ENCODE results near the gene MRPL39. TPM values are rescaled to one million over a fixed set of nuclear protein-coding genes. Genes with fewer than 3 reads are reported as not detected.

Gene MRPL39
- total RNA-seq, 1 donor from 2014 or later = 49.9 TPM

GRCh38 chr21:25583370-25584130, 23.7 kb downstream of the MRPL39 start:
- Histone ChIP-seq H3K36me3 (peaks cover 44% of the 10 kb centered on the region), H3K4me3 (no peak overlapping the region), H3K4me1 (no peaks in the 10 kb centered on the region), H3K9me3 (replicated peaks) (no peaks in the 10 kb centered on the region), H3K27ac (replicated peaks) (no peak overlapping the region), H3K27me3 (ENCODE audit: low read depth) (no peaks in the 10 kb centered on the region)
- no peak for DNase-seq
- TF ChIP-seq, protein P1, sequence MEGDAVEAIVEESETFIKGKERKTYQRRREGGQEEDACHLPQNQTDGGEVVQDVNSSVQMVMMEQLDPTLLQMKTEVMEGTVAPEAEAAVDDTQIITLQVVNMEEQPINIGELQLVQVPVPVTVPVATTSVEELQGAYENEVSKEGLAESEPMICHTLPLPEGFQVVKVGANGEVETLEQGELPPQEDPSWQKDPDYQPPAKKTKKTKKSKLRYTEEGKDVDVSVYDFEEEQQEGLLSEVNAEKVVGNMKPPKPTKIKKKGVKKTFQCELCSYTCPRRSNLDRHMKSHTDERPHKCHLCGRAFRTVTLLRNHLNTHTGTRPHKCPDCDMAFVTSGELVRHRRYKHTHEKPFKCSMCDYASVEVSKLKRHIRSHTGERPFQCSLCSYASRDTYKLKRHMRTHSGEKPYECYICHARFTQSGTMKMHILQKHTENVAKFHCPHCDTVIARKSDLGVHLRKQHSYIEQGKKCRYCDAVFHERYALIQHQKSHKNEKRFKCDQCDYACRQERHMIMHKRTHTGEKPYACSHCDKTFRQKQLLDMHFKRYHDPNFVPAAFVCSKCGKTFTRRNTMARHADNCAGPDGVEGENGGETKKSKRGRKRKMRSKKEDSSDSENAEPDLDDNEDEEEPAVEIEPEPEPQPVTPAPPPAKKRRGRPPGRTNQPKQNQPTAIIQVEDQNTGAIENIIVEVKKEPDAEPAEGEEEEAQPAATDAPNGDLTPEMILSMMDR (IDR thresholded peaks at IDR 0.05; ENCODE audit: borderline replicate concordance) = no peak
- intact Hi-C loops (cut with micrococcal nuclease) = no loop called here

GRCh38 chr21:25582888-25583287, 24.4 kb downstream of the MRPL39 start:
- H3K4me3 ChIP-seq = no peak overlapping the region
- intact Hi-C loops (cut with micrococcal nuclease) = no loop called here
- H3K27ac ChIP-seq (replicated peaks) = no peak overlapping the region
- DNase-seq = no peak
- H3K36me3 ChIP-seq = peaks cover 44% of the 10 kb centered on the region
- no peaks in the 10 kb centered on the region for H3K9me3 ChIP-seq (replicated peaks)
- H3K27me3 ChIP-seq (ENCODE audit: low read depth) = no peaks in the 10 kb centered on the region
- TF ChIP-seq, protein P1 (IDR thresholded peaks at IDR 0.05; ENCODE audit: borderline replicate concordance) = no peak
- no peaks in the 10 kb centered on the region for H3K4me1 ChIP-seq

DNA sequence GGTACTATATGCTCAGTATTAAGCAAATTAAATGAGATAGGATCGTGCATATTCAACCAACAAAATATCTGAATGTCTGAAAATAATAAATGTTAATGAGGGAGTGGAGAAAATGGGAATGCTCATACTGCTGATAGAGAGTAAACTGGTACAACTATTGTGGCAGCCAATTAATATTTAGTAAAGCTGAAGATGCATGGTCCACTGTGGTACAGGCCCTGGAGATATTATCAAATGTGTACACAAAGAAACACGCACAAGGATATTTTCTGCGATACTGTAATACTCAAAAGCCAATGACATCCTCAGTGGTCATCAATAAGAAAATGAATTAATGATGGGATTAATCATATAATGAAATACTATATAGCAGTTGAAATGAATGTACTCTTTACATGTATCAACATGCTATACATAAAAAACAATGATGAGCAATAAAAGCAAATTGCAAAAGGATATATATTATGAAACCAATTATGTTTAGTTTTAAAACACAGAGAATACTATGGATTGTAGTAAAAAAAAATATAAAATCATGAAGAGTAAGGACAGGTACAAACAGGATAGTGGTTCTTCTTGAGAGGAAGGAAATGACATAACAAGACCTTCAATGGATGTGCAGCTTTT, 25.0 kb downstream of the MRPL39 start:
- intact Hi-C loops (cut with micrococcal nuclease) = no loop called here
- peaks cover 44% of the 10 kb centered on the region for H3K36me3 ChIP-seq

GRCh38 chr21:25581582-25581981, 25.7 kb downstream of the MRPL39 start:
- TF ChIP-seq, protein P1 (IDR thresholded peaks at IDR 0.05; ENCODE audit: borderline replicate concordance) = no peak
- H3K36me3 ChIP-seq = peaks cover 45% of the 10 kb centered on the region
- no peak overlapping the region for H3K27ac ChIP-seq (replicated peaks)

More for the DNA sequence above, 25.0 kb downstream of the MRPL39 start:
- Histone ChIP-seq H3K27me3 (ENCODE audit: low read depth) (no peaks in the 10 kb centered on the region), H3K4me3 (no peak overlapping the region), H3K4me1 (no peaks in the 10 kb centered on the region), H3K27ac (replicated peaks) (no peak overlapping the region), H3K9me3 (replicated peaks) (no peaks in the 10 kb centered on the region)
- DNase-seq = no peak
- TF ChIP-seq, protein P1 (IDR thresholded peaks at IDR 0.05; ENCODE audit: borderline replicate concordance) = no peak

DNA sequence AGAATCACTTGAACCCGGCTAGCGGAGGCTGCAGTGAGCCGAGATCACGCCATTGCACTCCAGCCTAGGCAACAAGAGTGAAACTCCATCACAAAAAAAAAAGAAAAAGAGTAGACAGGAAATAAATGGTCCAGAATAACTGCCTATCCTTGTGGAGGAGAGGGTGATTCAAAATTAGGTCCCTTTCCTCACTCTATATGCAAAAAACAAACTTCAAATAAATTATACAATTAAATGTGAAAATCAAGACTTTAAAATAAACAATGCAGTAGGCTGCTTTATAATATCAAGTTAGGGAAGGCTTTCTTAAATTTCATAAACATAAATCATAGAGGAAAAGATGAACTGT, 26.4 kb downstream of the MRPL39 start:
- H3K27me3 ChIP-seq (ENCODE audit: low read depth) = no peaks in the 10 kb centered on the region
- H3K4me1 ChIP-seq = no peaks in the 10 kb centered on the region
- TF ChIP-seq, protein P1 (IDR thresholded peaks at IDR 0.05; ENCODE audit: borderline replicate concordance) = no peak
- no peak overlapping the region for H3K4me3 ChIP-seq
- H3K27ac ChIP-seq (replicated peaks) = no peak overlapping the region
- H3K9me3 ChIP-seq (replicated peaks) = no peaks in the 10 kb centered on the region
- intact Hi-C loops (cut with micrococcal nuclease) = no loop called here
- no peak for DNase-seq
- H3K36me3 ChIP-seq = peaks cover 42% of the 10 kb centered on the region

More at GRCh38 chr21:25581582-25581981, 25.7 kb downstream of the MRPL39 start:
- Histone ChIP-seq H3K4me1 (no peaks in the 10 kb centered on the region), H3K9me3 (replicated peaks) (no peaks in the 10 kb centered on the region), H3K4me3 (no peak overlapping the region), H3K27me3 (ENCODE audit: low read depth) (no peaks in the 10 kb centered on the region)
- DNase-seq = no peak
- intact Hi-C loops (cut with micrococcal nuclease) = no loop called here

Measured in left ventricle myocardium inferior (tissue), 1 donor.